HCT116 (cell line): ENCODE results near the gene M1AP.

Experiments used
- EGR1 ChIP-seq: IDR thresholded peaks from 2 replicates; pipeline ENCODE4 v1.6.1; 2012; ENCODE audit warnings: low read depth
- EZH2 ChIP-seq: fragments of 200-600 bp; sonication (generic); IDR thresholded peaks from 2 replicates; pipeline ENCODE4 v1.6.1; 2017; ENCODE audit warnings: antibody characterized with exemption, mixed run types
- POLR2A ChIP-seq: IDR thresholded peaks from 2 replicates; pipeline ENCODE4 v1.7.0; 2011; ENCODE audit warnings: borderline replicate concordance; ENCODE audit not compliant: insufficient read depth, insufficient read length; ENCODE audit errors: extremely low read depth
- POLR2AphosphoS5 ChIP-seq: IDR thresholded peaks from 2 replicates; pipeline ENCODE4 v1.6.1; 2011; ENCODE audit warnings: mild to moderate bottlenecking, low read depth, low read length, moderate library complexity
- RAD21 ChIP-seq: IDR thresholded peaks from 2 replicates; pipeline ENCODE4 v1.6.1; 2012; ENCODE audit warnings: low read depth, mild to moderate bottlenecking
- SP1 ChIP-seq: IDR thresholded peaks from 2 replicates; pipeline ENCODE4 v1.6.1; 2012; ENCODE audit warnings: low read depth
- YY1 ChIP-seq: IDR thresholded peaks from 2 replicates; pipeline ENCODE4 v1.6.1; 2011; ENCODE audit warnings: low read length, low read depth, moderate library complexity, mild to moderate bottlenecking; ENCODE audit not compliant: insufficient replicate concordance; ENCODE audit errors: extremely low read depth
- ZFX ChIP-seq: fragments of 450-650 bp; IDR thresholded peaks from 2 replicates; pipeline ENCODE4 v1.6.1; 2017
- ZNF274 ChIP-seq: fragments of 200-500 bp; sonication (Bioruptor generic); IDR thresholded peaks from 2 replicates; pipeline ENCODE4 v1.6.1; 2014; ENCODE audit warnings: mild to moderate bottlenecking, low read depth, low read length, inconsistent platforms
- TF ChIP-seq, protein P1 (sequence below), 3 experiments: fragments of 200-600 bp in 1 of 3; sonication (generic) in 1 of 3; IDR thresholded peaks in 2 of 3; conservative IDR thresholded peaks in 1 of 3; 2 replicates each; pipeline ENCODE4 v1.5.1; 2012 to 2017; ENCODE audit warnings: low read depth in 2 of 3, low read length in 2 of 3, antibody characterized with exemption in 1 of 3, borderline replicate concordance in 1 of 3, control low read depth in 1 of 3, mild to moderate bottlenecking in 1 of 3, mixed read lengths in 1 of 3, mixed run types in 1 of 3, moderate library complexity in 1 of 3; ENCODE audit not compliant: insufficient read depth in 1 of 3
- TF ChIP-seq, protein P2 (sequence below): IDR thresholded peaks from 2 replicates; pipeline ENCODE4 v1.6.1; 2012

DNA sequence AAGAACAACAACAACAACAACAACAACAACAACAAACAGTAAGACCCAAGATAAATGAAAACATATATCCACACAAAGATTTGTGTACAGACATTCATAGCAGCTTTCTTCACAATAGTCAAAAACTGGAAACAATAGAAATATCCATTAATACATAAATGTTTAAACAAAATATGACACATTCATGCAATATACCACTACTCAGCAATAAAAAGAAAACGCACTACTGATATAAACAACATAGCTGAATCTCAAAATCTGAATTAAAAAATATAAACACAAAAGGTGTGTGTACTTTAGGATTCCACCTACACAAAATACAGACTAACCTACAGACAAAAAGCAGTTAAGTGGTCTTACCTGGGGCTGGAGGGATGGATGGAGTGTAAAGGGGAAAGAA, 51.5 kb downstream of the M1AP start:
- TF ChIP-seq, protein P1, sequence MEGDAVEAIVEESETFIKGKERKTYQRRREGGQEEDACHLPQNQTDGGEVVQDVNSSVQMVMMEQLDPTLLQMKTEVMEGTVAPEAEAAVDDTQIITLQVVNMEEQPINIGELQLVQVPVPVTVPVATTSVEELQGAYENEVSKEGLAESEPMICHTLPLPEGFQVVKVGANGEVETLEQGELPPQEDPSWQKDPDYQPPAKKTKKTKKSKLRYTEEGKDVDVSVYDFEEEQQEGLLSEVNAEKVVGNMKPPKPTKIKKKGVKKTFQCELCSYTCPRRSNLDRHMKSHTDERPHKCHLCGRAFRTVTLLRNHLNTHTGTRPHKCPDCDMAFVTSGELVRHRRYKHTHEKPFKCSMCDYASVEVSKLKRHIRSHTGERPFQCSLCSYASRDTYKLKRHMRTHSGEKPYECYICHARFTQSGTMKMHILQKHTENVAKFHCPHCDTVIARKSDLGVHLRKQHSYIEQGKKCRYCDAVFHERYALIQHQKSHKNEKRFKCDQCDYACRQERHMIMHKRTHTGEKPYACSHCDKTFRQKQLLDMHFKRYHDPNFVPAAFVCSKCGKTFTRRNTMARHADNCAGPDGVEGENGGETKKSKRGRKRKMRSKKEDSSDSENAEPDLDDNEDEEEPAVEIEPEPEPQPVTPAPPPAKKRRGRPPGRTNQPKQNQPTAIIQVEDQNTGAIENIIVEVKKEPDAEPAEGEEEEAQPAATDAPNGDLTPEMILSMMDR (IDR thresholded peaks at IDR 0.05 in 2 of 3, conservative IDR thresholded peaks at IDR 0.05 in 1 of 3; ENCODE audit: borderline replicate concordance in 1 of 3, insufficient read depth in 1 of 3, low read depth in 2 of 3, low read length in 2 of 3), result no peak
- no peak for TF ChIP-seq EZH2
- no peak for TF ChIP-seq POLR2AphosphoS5
- TF ChIP-seq POLR2A, result no peak
- TF ChIP-seq YY1, result no peak
- no peak for TF ChIP-seq ZFX
- TF ChIP-seq ZNF274, result no peak
- no peak for TF ChIP-seq RAD21
- TF ChIP-seq EGR1, result no peak
- TF ChIP-seq, protein P2, sequence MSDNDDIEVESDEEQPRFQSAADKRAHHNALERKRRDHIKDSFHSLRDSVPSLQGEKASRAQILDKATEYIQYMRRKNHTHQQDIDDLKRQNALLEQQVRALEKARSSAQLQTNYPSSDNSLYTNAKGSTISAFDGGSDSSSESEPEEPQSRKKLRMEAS, result no peak
- no peak for TF ChIP-seq SP1
